HL-60/S4 (cell line): ENCODE measurements around the gene SF3B6.
"Not testable (repeated sequence)": the region's sequence is repeated elsewhere in the genome, so short reads cannot be mapped to it uniquely, and the experiment has no call there.

Source experiments
- in situ Hi-C: fragments of 300-500 bp; cut with MboI; formaldehyde crosslinking; loops from 2 replicates; pipeline ENCODE4 v1.14.3; 2022; ENCODE audit warnings: low sequenced_read_pairs

Gene SF3B6

GRCh38 chr2:24095171-24095677 lies 19.1 kb upstream of the SF3B6 start:
- in situ Hi-C loops: not testable (repeated sequence)

- in situ Hi-C loops: not testable (repeated sequence)
Measured at GRCh38 chr2:24093270-24093669, 17.1 kb upstream of the SF3B6 start.

- in situ Hi-C loops: no loop called here
Measured at GRCh38 chr2:24088821-24089359, 12.8 kb upstream of the SF3B6 start.

- in situ Hi-C loops: no loop called here
Measured at GRCh38 chr2:24087032-24087431, 10.9 kb upstream of the SF3B6 start.

GRCh38 chr2:24086241-24086640 lies 10.1 kb upstream of the SF3B6 start:
- in situ Hi-C loops: no loop called here

GRCh38 chr2:24085200-24085489 lies 9.0 kb upstream of the SF3B6 start:
- in situ Hi-C loops: no loop called here

- in situ Hi-C loops: no loop called here
Measured at GRCh38 chr2:24084386-24085199, 8.5 kb upstream of the SF3B6 start, which contains the start of gene TP53I3. Gene TP53I3 (minus strand): TSS chr2:24084834. CDS start chr2:24084326, 508 bp downstream.

- in situ Hi-C loops: no loop called here
Measured at GRCh38 chr2:24083567-24084385, 7.7 kb upstream of the SF3B6 start.

GRCh38 chr2:24082787-24083566 lies 6.9 kb upstream of the SF3B6 start:
- in situ Hi-C loops: no loop called here

- in situ Hi-C loops: no loop called here
Measured at GRCh38 chr2:24080701-24081100, 4.6 kb upstream of the SF3B6 start.

- in situ Hi-C loops: no loop called here
Measured at GRCh38 chr2:24077879-24078278, 1.8 kb upstream of the SF3B6 start.

- in situ Hi-C loops: no loop called here
Measured at GRCh38 chr2:24077535-24077877, 1.4 kb upstream of the SF3B6 start.

GRCh38 chr2:24076849-24077534 lies 866 bp upstream of the SF3B6 start:
- in situ Hi-C loops: no loop called here

- in situ Hi-C loops: no loop called here
Measured at GRCh38 chr2:24075259-24075658, 867 bp downstream of the SF3B6 start.

- in situ Hi-C loops: no loop called here
Measured at GRCh38 chr2:24073816-24074215, 2.3 kb downstream of the SF3B6 start.

GRCh38 chr2:24072259-24072658 lies 3.9 kb downstream of the SF3B6 start:
- in situ Hi-C loops: no loop called here

GRCh38 chr2:24065341-24065740 lies 10.8 kb downstream of the SF3B6 start:
- in situ Hi-C loops: no loop called here

- in situ Hi-C loops: no loop called here
Measured at GRCh38 chr2:24058564-24059271, 17.4 kb downstream of the SF3B6 start.

- in situ Hi-C loops: no loop called here
Measured at GRCh38 chr2:24055750-24056149, 20.4 kb downstream of the SF3B6 start.
